Lung (tissue), 12 donors: ENCODE data around the gene C9orf57. TPM values are rescaled to one million over a fixed set of nuclear protein-coding genes. Genes with fewer than 3 reads are reported as not detected.
A peak's percentile ranks its signal among the peaks of the same experiment; 100 is the strongest.

Experiments
- ATAC-seq: fragments of 200-7000 bp; cut with Tn5 transposase; one replicate; pipeline ENCODE4 v1.9.1; 2020; ENCODE audit warnings: moderate number of reproducible peaks; ENCODE audit not compliant: insufficient read depth, low FRiP score
- DNase-seq, 3 donors: peaks; one replicate each; pipeline ENCODE4 v3.0.0-alpha.2; 2013 to 2017
- H3K27ac ChIP-seq, 2 donors: one replicate each; pipeline ENCODE4 v1.5.1; 2013; ENCODE audit warnings: mild to moderate bottlenecking in 2 of 2, moderate library complexity in 2 of 2, control low read depth in 1 of 2, inconsistent platforms in 1 of 2, low read depth in 1 of 2, low read length in 1 of 2
- H3K27me3 ChIP-seq, 3 donors: one replicate each; pipeline ENCODE4 v1.5.1; 2013; ENCODE audit warnings: low read length in 2 of 3; ENCODE audit not compliant: control insufficient read depth in 3 of 3, insufficient read depth in 3 of 3
- H3K36me3 ChIP-seq, 4 donors: one replicate each; pipeline ENCODE4 v1.5.1; 2013; ENCODE audit warnings: low read length in 4 of 4, mild to moderate bottlenecking in 1 of 4, moderate library complexity in 1 of 4; ENCODE audit not compliant: control insufficient read depth in 4 of 4, insufficient read depth in 4 of 4
- H3K4me1 ChIP-seq, 5 donors: one replicate each; pipeline ENCODE4 v1.5.1; 2013; ENCODE audit warnings: low read length in 5 of 5, mild to moderate bottlenecking in 2 of 5, moderate library complexity in 1 of 5; ENCODE audit not compliant: control insufficient read depth in 5 of 5, insufficient read depth in 5 of 5
- H3K4me3 ChIP-seq: one replicate; pipeline ENCODE4 v1.5.1; 2013; ENCODE audit warnings: mild to moderate bottlenecking, control low read depth, moderate library complexity
- H3K9ac ChIP-seq, 2 donors: one replicate each; pipeline ENCODE4 v1.5.1; 2013; ENCODE audit warnings: low read length in 2 of 2, control low read depth in 1 of 2; ENCODE audit not compliant: insufficient read depth in 1 of 2
- H3K9me3 ChIP-seq, 4 donors: one replicate each; pipeline ENCODE4 v1.5.1; 2013; ENCODE audit warnings: low read length in 3 of 4, mild to moderate bottlenecking in 1 of 4, moderate library complexity in 1 of 4; ENCODE audit not compliant: control insufficient read depth in 4 of 4, insufficient read depth in 3 of 4
- WGBS, 2 donors: extraction: QIAGEN DNeasy Blood & Tissue Kit; methylation state at CpG; one replicate each; pipeline ENCODE4 v1.1.7; 2013; 5-methylcytosine and 5-hydroxymethylcytosine counted together
- polyA plus RNA-seq, 2 donors: library from polyadenylated mRNA; stranded (reverse); fragments of 200-250 nt; gene quantifications; one replicate each; pipeline ENCODE4 v1.2.1, GENCODE V29; 2013
- total RNA-seq, 2 donors: library from RNA; depleted of rRNA in 1 of 2; stranded (reverse); fragments of >200 nt in 1 of 2; gene quantifications; one replicate each; pipeline ENCODE4 v1.2.1, GENCODE V29; 2014 to 2021
- TF ChIP-seq, protein P1 (sequence below): IDR thresholded peaks from 2 replicates; pipeline ENCODE4 v1.5.1; 2012; ENCODE audit warnings: mild to moderate bottlenecking; ENCODE audit errors: control extremely low read depth, extremely low read depth
- donor health status: control.
- donor health status: control.
- donor health status: Bipolar disorder and iron deficiency.
- donor health status: healthy.
- donor health status: DM: yes; HTN: yes; CAD: no.

Gene C9orf57
- total and polyA plus RNA-seq, 4 donors = not detected

GRCh38 chr9:72041369-72041768 is 19.0 kb downstream of the C9orf57 start:
- Histone ChIP-seq H3K9ac (no peak overlapping the region), H3K4me1 (peaks cover 0 to 13% (median 0%) of the 10 kb centered on the region in 5 donors), H3K4me3 (no peak overlapping the region), H3K36me3 (no peaks in the 10 kb centered on the region), H3K9me3 (no peaks in the 10 kb centered on the region), H3K27me3 (no peaks in the 10 kb centered on the region), H3K27ac (no peak overlapping the region)
- no peak for ATAC-seq
- TF ChIP-seq, protein P1, sequence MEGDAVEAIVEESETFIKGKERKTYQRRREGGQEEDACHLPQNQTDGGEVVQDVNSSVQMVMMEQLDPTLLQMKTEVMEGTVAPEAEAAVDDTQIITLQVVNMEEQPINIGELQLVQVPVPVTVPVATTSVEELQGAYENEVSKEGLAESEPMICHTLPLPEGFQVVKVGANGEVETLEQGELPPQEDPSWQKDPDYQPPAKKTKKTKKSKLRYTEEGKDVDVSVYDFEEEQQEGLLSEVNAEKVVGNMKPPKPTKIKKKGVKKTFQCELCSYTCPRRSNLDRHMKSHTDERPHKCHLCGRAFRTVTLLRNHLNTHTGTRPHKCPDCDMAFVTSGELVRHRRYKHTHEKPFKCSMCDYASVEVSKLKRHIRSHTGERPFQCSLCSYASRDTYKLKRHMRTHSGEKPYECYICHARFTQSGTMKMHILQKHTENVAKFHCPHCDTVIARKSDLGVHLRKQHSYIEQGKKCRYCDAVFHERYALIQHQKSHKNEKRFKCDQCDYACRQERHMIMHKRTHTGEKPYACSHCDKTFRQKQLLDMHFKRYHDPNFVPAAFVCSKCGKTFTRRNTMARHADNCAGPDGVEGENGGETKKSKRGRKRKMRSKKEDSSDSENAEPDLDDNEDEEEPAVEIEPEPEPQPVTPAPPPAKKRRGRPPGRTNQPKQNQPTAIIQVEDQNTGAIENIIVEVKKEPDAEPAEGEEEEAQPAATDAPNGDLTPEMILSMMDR = no peak
- DNase-seq = no peak
- WGBS, 2 donors = 69 to 73% methylated on average over 3 of the region's 3 CpGs

- Histone ChIP-seq H3K4me3 (no peak overlapping the region), H3K9ac (no peak overlapping the region), H3K4me1 (peaks cover 0 to 13% (median 0%) of the 10 kb centered on the region in 5 donors), H3K9me3 (no peaks in the 10 kb centered on the region), H3K27ac (no peak overlapping the region), H3K27me3 (peaks cover 0 to 3% (median 0%) of the 10 kb centered on the region in 3 donors), H3K36me3 (no peaks in the 10 kb centered on the region)
- 85 to 87% methylated on average over 8 of the region's 8 CpGs for WGBS, 2 donors
- no peak for DNase-seq
- ATAC-seq = no peak
- TF ChIP-seq, protein P1 = no peak
These were observed 20.9 kb downstream of the C9orf57 start for GRCh38 chr9:72039532-72039931.

DNA sequence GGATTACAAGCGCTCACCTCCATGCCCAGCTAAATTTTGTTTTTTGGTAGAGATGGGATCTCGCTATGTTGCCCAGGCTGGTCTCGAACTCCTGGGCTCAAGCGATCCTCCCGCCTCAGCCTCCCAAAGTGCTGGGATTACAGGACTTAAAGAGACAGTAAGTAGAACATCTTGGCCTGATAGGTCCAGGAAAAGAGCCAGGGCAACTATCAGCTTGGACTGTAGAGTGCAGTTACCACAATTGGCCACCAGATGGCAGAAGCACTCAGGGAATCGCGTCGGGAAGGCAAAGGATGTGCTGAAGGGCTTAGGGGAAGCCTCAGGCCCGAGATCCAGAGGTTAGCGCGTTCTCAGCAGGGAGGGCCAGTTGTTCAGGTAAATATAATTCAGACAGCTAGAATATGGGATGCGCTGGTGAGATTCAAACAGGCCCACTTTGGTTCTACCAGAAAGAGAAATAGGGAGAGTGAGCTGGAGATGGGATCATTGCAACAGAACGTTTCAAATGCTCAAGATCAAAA is 21.5 kb downstream of the C9orf57 start:
- ATAC-seq (peak; percentile 87), DNase-seq (peak; percentile 87 to 92 (median 91))
- Histone ChIP-seq H3K27ac (no peak overlapping the region), H3K9ac (no peak overlapping the region), H3K36me3 (no peaks in the 10 kb centered on the region), H3K9me3 (no peaks in the 10 kb centered on the region), H3K27me3 (peaks cover 0 to 3% (median 0%) of the 10 kb centered on the region in 3 donors), H3K4me1 (peaks cover 0 to 13% (median 0%) of the 10 kb centered on the region in 5 donors), H3K4me3 (no peak overlapping the region)
- 18 to 20% methylated on average over 13 of the region's 13 CpGs for WGBS, 2 donors
- TF ChIP-seq, protein P1 = peak; percentile 92

- TF ChIP-seq, protein P1 = no peak
- ATAC-seq = no peak
- H3K27ac ChIP-seq = no peak overlapping the region
- H3K4me1 ChIP-seq = peaks cover 0 to 13% (median 0%) of the 10 kb centered on the region in 5 donors
- no peak overlapping the region for H3K9ac ChIP-seq
- 42 to 63% methylated on average over 4 of the region's 4 CpGs for WGBS, 2 donors
- no peaks in the 10 kb centered on the region for H3K36me3 ChIP-seq
- no peak overlapping the region for H3K4me3 ChIP-seq
- peak; percentile 90 to 97 (median 96) for DNase-seq
- H3K27me3 ChIP-seq = peaks cover 0 to 3% (median 0%) of the 10 kb centered on the region in 3 donors
- H3K9me3 ChIP-seq = no peaks in the 10 kb centered on the region
These were observed 22.0 kb downstream of the C9orf57 start for GRCh38 chr9:72038408-72038807.
